Suprapubic skin (tissue), 4 donors: ENCODE data around the gene CAMKK1. TPM values are rescaled to one million over a fixed set of nuclear protein-coding genes. Genes with fewer than 3 reads are reported as not detected.

Experiments used
- DNase-seq, 2 donors: peaks; one replicate each; pipeline ENCODE4 v3.0.0-alpha.2; 2019; ENCODE audit warnings: low spot score in 2 of 2
- H3K27ac ChIP-seq: fragments of 200-600 bp; sonication (generic); one replicate; pipeline ENCODE4 v1.5.1; 2019
- H3K27me3 ChIP-seq: fragments of 200-600 bp; sonication (generic); one replicate; pipeline ENCODE4 v1.5.1; 2019
- H3K36me3 ChIP-seq: fragments of 200-600 bp; sonication (generic); one replicate; pipeline ENCODE4 v1.5.1; 2019
- H3K4me1 ChIP-seq: fragments of 200-600 bp; sonication (generic); one replicate; pipeline ENCODE4 v1.5.1; 2019
- H3K4me3 ChIP-seq: fragments of 200-600 bp; sonication (generic); one replicate; pipeline ENCODE4 v1.5.1; 2019; ENCODE audit warnings: mild to moderate bottlenecking
- H3K9me3 ChIP-seq: fragments of 200-600 bp; sonication (generic); one replicate; pipeline ENCODE4 v1.5.1; 2019
- CTCF ChIP-seq, 2 donors: fragments of 200-600 bp in 1 of 2; fragments of 450-650 bp in 1 of 2; sonication (generic) in 1 of 2; IDR thresholded peaks; one replicate each; pipeline ENCODE4 v1.5.1; 2016 to 2019; ENCODE audit warnings: antibody characterized with exemption in 2 of 2, mild to moderate bottlenecking in 1 of 2, moderate library complexity in 1 of 2
- EP300 ChIP-seq: sonication (generic); formaldehyde crosslinking; IDR thresholded peaks from one replicate; pipeline ENCODE4 v1.6.1; 2017; ENCODE audit warnings: antibody characterized with exemption
- POLR2A ChIP-seq, 2 donors: fragments of 450-650 bp; IDR thresholded peaks; one replicate each; pipeline ENCODE4 v1.6.1; 2017; ENCODE audit warnings: antibody characterized with exemption in 2 of 2, mild to moderate bottlenecking in 2 of 2, moderate library complexity in 2 of 2
- POLR2AphosphoS5 ChIP-seq, 3 donors: sonication (generic); formaldehyde crosslinking; IDR thresholded peaks; one replicate each; pipeline ENCODE4 v1.6.1; 2017; ENCODE audit warnings: antibody characterized with exemption in 3 of 3
- WGBS: methylation state at CpG from one replicate; pipeline ENCODE4 v1.1.5; 2018; 5-methylcytosine and 5-hydroxymethylcytosine counted together
- total RNA-seq, 4 donors: library from RNA; depleted of rRNA; stranded (reverse); fragments of >200 nt; gene quantifications; one replicate each; pipeline ENCODE4 v1.1.0, GENCODE V29; 2016

The CAMKK1 gene
- total RNA-seq, 4 donors from 2014 or later = 10.8 to 17.3 (median 12.9) TPM

- DNase-seq = no peak
- Histone ChIP-seq H3K4me3 (no peak overlapping the region), H3K9me3 (no peaks in the 10 kb centered on the region), H3K27ac (no peak overlapping the region), H3K4me1 (peaks cover 5% of the 10 kb centered on the region), H3K27me3 (no peaks in the 10 kb centered on the region), H3K36me3 (peaks cover 86% of the 10 kb centered on the region)
- no peak for TF ChIP-seq EP300
- TF ChIP-seq CTCF (IDR thresholded peaks at IDR 0.05) = no peak
- 80% methylated on average over 4 of the region's 4 CpGs for WGBS
Measured at GRCh38 chr17:3826191-3826590, 66.7 kb downstream of the CAMKK1 start.

GRCh38 chr17:3821101-3821500 lies 71.8 kb downstream of the CAMKK1 start:
- 97% methylated on average over 9 of the region's 9 CpGs for WGBS

GRCh38 chr17:3818786-3819185 lies 74.1 kb downstream of the CAMKK1 start:
- WGBS = 85% methylated on average over 6 of the region's 6 CpGs
- DNase-seq = no peak
- peaks cover 100% of the 10 kb centered on the region for H3K36me3 ChIP-seq
- TF ChIP-seq CTCF (IDR thresholded peaks at IDR 0.05) = no peak
- no peak for TF ChIP-seq POLR2AphosphoS5 (IDR thresholded peaks at IDR 0.05)
- TF ChIP-seq EP300 = no peak
- no peak for TF ChIP-seq POLR2A (IDR thresholded peaks at IDR 0.05)
- H3K4me3 ChIP-seq = no peak overlapping the region
- H3K4me1 ChIP-seq = no peaks in the 10 kb centered on the region
- H3K9me3 ChIP-seq = no peaks in the 10 kb centered on the region
- no peaks in the 10 kb centered on the region for H3K27me3 ChIP-seq
- H3K27ac ChIP-seq = no peak overlapping the region

More at GRCh38 chr17:3821101-3821500, 71.8 kb downstream of the CAMKK1 start:
- Histone ChIP-seq H3K4me1 (no peaks in the 10 kb centered on the region), H3K36me3 (peaks cover 97% of the 10 kb centered on the region), H3K27ac (no peak overlapping the region), H3K4me3 (no peak overlapping the region), H3K9me3 (no peaks in the 10 kb centered on the region), H3K27me3 (no peaks in the 10 kb centered on the region)
- DNase-seq = no peak
- TF ChIP-seq EP300 = no peak
- no peak for TF ChIP-seq CTCF (IDR thresholded peaks at IDR 0.05)
- TF ChIP-seq POLR2AphosphoS5 (IDR thresholded peaks at IDR 0.05) = no peak
- no peak for TF ChIP-seq POLR2A (IDR thresholded peaks at IDR 0.05)

- TF ChIP-seq POLR2AphosphoS5 (IDR thresholded peaks at IDR 0.05) (no peak), EP300 (no peak), POLR2A (IDR thresholded peaks at IDR 0.05) (no peak), CTCF (IDR thresholded peaks at IDR 0.05) (no peak)
- no peak for DNase-seq
Measured at GRCh38 chr17:3817851-3818605, 74.8 kb downstream of the CAMKK1 start.

GRCh38 chr17:3815925-3816324 lies 76.9 kb downstream of the CAMKK1 start:
- Histone ChIP-seq H3K4me1 (no peaks in the 10 kb centered on the region), H3K27me3 (no peaks in the 10 kb centered on the region), H3K4me3 (no peak overlapping the region), H3K27ac (no peak overlapping the region), H3K9me3 (no peaks in the 10 kb centered on the region), H3K36me3 (peaks cover 100% of the 10 kb centered on the region)
- DNase-seq = no peak
- TF ChIP-seq CTCF (IDR thresholded peaks at IDR 0.05) (no peak), POLR2AphosphoS5 (IDR thresholded peaks at IDR 0.05) (no peak), POLR2A (IDR thresholded peaks at IDR 0.05) (no peak), EP300 (no peak)
- 65% methylated on average over 7 of the region's 7 CpGs for WGBS

More at GRCh38 chr17:3817851-3818605, 74.8 kb downstream of the CAMKK1 start:
- H3K4me3 ChIP-seq = no peak overlapping the region
- no peaks in the 10 kb centered on the region for H3K27me3 ChIP-seq
- H3K9me3 ChIP-seq = no peaks in the 10 kb centered on the region
- peaks cover 100% of the 10 kb centered on the region for H3K36me3 ChIP-seq
- no peaks in the 10 kb centered on the region for H3K4me1 ChIP-seq
- WGBS = 89% methylated on average over 12 of the region's 12 CpGs
- H3K27ac ChIP-seq = no peak overlapping the region
